IPS DF 6.9 (cell line): Measurements from ENCODE around the gene TBXA2R.

Experiments
- DNase-seq: peaks from one replicate; pipeline ENCODE4 v3.0.0-alpha.2; 2013; ENCODE audit warnings: low read depth, low spot score
- H3K27ac ChIP-seq: one replicate; pipeline ENCODE4 v1.5.1; 2013; ENCODE audit warnings: low read length, control low read depth
- H3K27me3 ChIP-seq: 2 replicates; pipeline ENCODE4 v1.6.1; 2013; ENCODE audit warnings: mild to moderate bottlenecking, low read length; ENCODE audit not compliant: control insufficient read depth, insufficient read depth
- H3K36me3 ChIP-seq: 2 replicates; pipeline ENCODE4 v1.6.1; 2013; ENCODE audit warnings: low read length; ENCODE audit not compliant: control insufficient read depth, insufficient read depth
- H3K4me1 ChIP-seq: 2 replicates; pipeline ENCODE4 v1.6.1; 2013; ENCODE audit warnings: low read length; ENCODE audit not compliant: control insufficient read depth, insufficient read depth
- H3K4me3 ChIP-seq: 2 replicates; pipeline ENCODE4 v1.5.1; 2013; ENCODE audit warnings: mild to moderate bottlenecking, low read length
- H3K9me3 ChIP-seq: 2 replicates; pipeline ENCODE4 v1.6.1; 2013; ENCODE audit warnings: low read length, inconsistent platforms; ENCODE audit not compliant: control insufficient read depth, insufficient read depth
- WGBS: extraction: QIAGEN DNeasy Blood & Tissue Kit; methylation state at CpG from one replicate; pipeline ENCODE4 v1.1.7; 2013; ENCODE audit warnings: mixed read lengths, missing lambda C conversion rate; ENCODE audit not compliant: insufficient read length, insufficient coverage; 5-methylcytosine and 5-hydroxymethylcytosine counted together

The TBXA2R gene

GRCh38 chr19:3565139-3565538 is 41.5 kb downstream of the TBXA2R start:
- Histone ChIP-seq H3K36me3 (0 out of 2 replicates have a peak, but pooled peaks cover 2% of the 10 kb centered on the region), H3K9me3 (no peaks in the 10 kb centered on the region), H3K4me1 (no peaks in the 10 kb centered on the region), H3K27me3 (no peaks in the 10 kb centered on the region), H3K4me3 (no peak overlapping the region), H3K27ac (no peak overlapping the region)
- no CpG with 5 or more reads among the region's 19 CpGs for WGBS
- no peak for DNase-seq

GRCh38 chr19:3563709-3564524 is 42.8 kb downstream of the TBXA2R start:
- Histone ChIP-seq H3K4me1 (no peaks in the 10 kb centered on the region), H3K36me3 (0 out of 2 replicates have a peak, but pooled peaks cover 2% of the 10 kb centered on the region), H3K9me3 (no peaks in the 10 kb centered on the region), H3K27me3 (no peaks in the 10 kb centered on the region), H3K27ac (no peak overlapping the region), H3K4me3 (no peak overlapping the region)
- WGBS = no CpG with 5 or more reads among the region's 17 CpGs
- DNase-seq = no peak

GRCh38 chr19:3557461-3558248 is 49.0 kb downstream of the TBXA2R start, which contains the start of gene MFSD12:
MFSD12 (minus strand) TSS chr19:3557586; CDS start chr19:3557403, 183 bp downstream.
- no CpG with 5 or more reads among the region's 81 CpGs for WGBS

GRCh38 chr19:3556978-3557460 is 49.7 kb downstream of the TBXA2R start:
- Histone ChIP-seq H3K4me3 (peak overlapping the region; percentile 88), H3K27ac (no peak overlapping the region), H3K27me3 (no peaks in the 10 kb centered on the region), H3K4me1 (0 out of 2 replicates have a peak, but pooled peaks cover 2% of the 10 kb centered on the region), H3K36me3 (no peaks in the 10 kb centered on the region; the same call in 1 of the 2 replicates), H3K9me3 (no peaks in the 10 kb centered on the region)
- DNase-seq = no peak
- no CpG with 5 or more reads among the region's 60 CpGs for WGBS

More at GRCh38 chr19:3557461-3558248, 49.0 kb downstream of the TBXA2R start, which contains the start of gene MFSD12:
- H3K36me3 ChIP-seq = no peaks in the 10 kb centered on the region; the same call in 1 of the 2 replicates
- H3K27ac ChIP-seq = no peak within 1 kb of the TSS
- H3K4me3 ChIP-seq = peak within 1 kb of the TSS; percentile 88
- 0 out of 2 replicates have a peak, but pooled peaks cover 2% of the 10 kb centered on the region for H3K4me1 ChIP-seq
- no peaks in the 10 kb centered on the region for H3K27me3 ChIP-seq
- H3K9me3 ChIP-seq = no peaks in the 10 kb centered on the region
- peak; percentile 79 for DNase-seq

GRCh38 chr19:3556423-3556977 is 50.2 kb downstream of the TBXA2R start:
- Histone ChIP-seq H3K36me3 (no peaks in the 10 kb centered on the region; the same call in 1 of the 2 replicates), H3K4me1 (0 out of 2 replicates have a peak, but pooled peaks cover 2% of the 10 kb centered on the region), H3K27ac (no peak overlapping the region), H3K27me3 (no peaks in the 10 kb centered on the region), H3K4me3 (peak overlapping the region; percentile 88), H3K9me3 (no peaks in the 10 kb centered on the region)
- no peak for DNase-seq
- no CpG with 5 or more reads among the region's 9 CpGs for WGBS

GRCh38 chr19:3555653-3556422 is 50.8 kb downstream of the TBXA2R start:
- Histone ChIP-seq H3K27ac (no peak overlapping the region), H3K9me3 (no peaks in the 10 kb centered on the region), H3K36me3 (no peaks in the 10 kb centered on the region; the same call in 1 of the 2 replicates), H3K4me3 (no peak overlapping the region), H3K4me1 (0 out of 2 replicates have a peak, but pooled peaks cover 2% of the 10 kb centered on the region), H3K27me3 (no peaks in the 10 kb centered on the region)
- DNase-seq = no peak
- no CpG with 5 or more reads among the region's 15 CpGs for WGBS

GRCh38 chr19:3554254-3555083 is 52.2 kb downstream of the TBXA2R start:
- no peak overlapping the region for H3K4me3 ChIP-seq
- H3K9me3 ChIP-seq = no peaks in the 10 kb centered on the region
- H3K4me1 ChIP-seq = 0 out of 2 replicates have a peak, but pooled peaks cover 2% of the 10 kb centered on the region
- WGBS = no CpG with 5 or more reads among the region's 21 CpGs
- H3K36me3 ChIP-seq = no peaks in the 10 kb centered on the region; the same call in 1 of the 2 replicates
- DNase-seq = no peak
- no peak overlapping the region for H3K27ac ChIP-seq
- no peaks in the 10 kb centered on the region for H3K27me3 ChIP-seq

- WGBS = no CpG with 5 or more reads among the region's 9 CpGs
- 0 out of 2 replicates have a peak, but pooled peaks cover 1% of the 10 kb centered on the region for H3K4me1 ChIP-seq
- H3K27ac ChIP-seq = no peak overlapping the region
- H3K27me3 ChIP-seq = no peaks in the 10 kb centered on the region
- no peaks in the 10 kb centered on the region for H3K9me3 ChIP-seq
- no peak overlapping the region for H3K4me3 ChIP-seq
- DNase-seq = no peak
- H3K36me3 ChIP-seq = peaks cover 7% of the 10 kb centered on the region; the same call in 1 of the 2 replicates
These were observed 54.9 kb downstream of the TBXA2R start for GRCh38 chr19:3551792-3552095.
